ENCODE measurements around the gene PFDN1.

DNA sequence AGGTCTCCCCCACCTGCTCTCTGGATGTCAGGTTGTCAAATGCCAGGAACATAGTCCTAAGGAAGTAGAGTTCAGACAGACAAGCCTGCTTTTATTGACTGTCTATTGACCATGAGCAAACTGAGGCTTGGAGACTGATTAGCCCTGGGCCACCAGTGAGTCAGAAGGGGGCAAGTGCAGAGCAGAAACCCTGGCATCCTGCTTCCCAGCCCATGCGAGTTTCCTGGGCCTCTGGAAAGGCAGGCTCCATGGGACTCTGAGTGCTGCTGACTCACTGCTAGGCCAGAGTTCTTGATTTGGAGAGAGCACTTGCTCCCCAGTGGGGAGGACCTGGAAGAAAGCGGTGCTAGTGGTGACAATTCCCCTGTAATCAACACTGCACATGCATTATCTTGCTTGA lies 46.3 kb upstream of the PFDN1 start:
- TF ChIP-seq POLR2AphosphoS5 (IDR thresholded peaks at IDR 0.05): no peak
- TF ChIP-seq, protein P1, sequence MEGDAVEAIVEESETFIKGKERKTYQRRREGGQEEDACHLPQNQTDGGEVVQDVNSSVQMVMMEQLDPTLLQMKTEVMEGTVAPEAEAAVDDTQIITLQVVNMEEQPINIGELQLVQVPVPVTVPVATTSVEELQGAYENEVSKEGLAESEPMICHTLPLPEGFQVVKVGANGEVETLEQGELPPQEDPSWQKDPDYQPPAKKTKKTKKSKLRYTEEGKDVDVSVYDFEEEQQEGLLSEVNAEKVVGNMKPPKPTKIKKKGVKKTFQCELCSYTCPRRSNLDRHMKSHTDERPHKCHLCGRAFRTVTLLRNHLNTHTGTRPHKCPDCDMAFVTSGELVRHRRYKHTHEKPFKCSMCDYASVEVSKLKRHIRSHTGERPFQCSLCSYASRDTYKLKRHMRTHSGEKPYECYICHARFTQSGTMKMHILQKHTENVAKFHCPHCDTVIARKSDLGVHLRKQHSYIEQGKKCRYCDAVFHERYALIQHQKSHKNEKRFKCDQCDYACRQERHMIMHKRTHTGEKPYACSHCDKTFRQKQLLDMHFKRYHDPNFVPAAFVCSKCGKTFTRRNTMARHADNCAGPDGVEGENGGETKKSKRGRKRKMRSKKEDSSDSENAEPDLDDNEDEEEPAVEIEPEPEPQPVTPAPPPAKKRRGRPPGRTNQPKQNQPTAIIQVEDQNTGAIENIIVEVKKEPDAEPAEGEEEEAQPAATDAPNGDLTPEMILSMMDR (IDR thresholded peaks at IDR 0.05): no peak

Data from suprapubic skin (tissue), 3 donors.